GM18873 (cell line): Measurements from ENCODE around the gene ELFN1.

Source experiments
- ATAC-seq: cut with Tn5 transposase; IDR thresholded peaks from one replicate; pipeline ENCODE4 v1.9.1; 2021; ENCODE audit warnings: mild to moderate bottlenecking, moderate library complexity, moderate number of reproducible peaks; ENCODE audit not compliant: unreplicated experiment, low FRiP score

The ELFN1 gene

DNA sequence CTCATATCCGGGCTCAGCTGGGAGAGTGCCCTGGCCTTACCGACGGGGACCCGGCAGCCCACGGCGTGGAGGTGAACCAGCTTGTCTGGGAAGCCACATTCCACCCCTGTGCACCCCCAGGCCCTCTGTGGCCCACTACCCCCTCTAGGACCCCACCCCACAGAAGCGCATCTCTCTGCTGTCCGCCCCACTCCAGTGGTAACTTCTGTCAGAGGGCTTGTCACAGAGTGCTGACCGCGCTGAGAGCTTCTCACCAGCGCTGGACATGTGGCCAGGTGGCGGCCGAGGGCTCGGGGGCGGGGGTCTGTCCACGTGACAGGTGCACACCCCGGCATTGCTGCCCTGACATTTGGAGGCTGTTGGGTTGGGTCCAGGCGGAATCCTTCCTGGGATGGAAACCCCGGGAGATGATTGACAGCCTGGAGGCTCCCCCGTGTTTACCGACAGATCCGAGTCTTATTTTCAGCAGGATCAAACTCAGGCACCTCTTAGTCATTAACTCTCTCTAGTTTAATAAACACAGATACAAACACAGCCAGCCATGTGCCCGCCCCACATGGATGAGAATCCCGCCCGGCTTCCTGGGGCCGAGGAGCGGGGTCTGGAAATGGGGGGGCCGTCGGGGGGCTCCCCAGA lies 5.1 kb downstream of the ELFN1 start:
- no peak for ATAC-seq

DNA sequence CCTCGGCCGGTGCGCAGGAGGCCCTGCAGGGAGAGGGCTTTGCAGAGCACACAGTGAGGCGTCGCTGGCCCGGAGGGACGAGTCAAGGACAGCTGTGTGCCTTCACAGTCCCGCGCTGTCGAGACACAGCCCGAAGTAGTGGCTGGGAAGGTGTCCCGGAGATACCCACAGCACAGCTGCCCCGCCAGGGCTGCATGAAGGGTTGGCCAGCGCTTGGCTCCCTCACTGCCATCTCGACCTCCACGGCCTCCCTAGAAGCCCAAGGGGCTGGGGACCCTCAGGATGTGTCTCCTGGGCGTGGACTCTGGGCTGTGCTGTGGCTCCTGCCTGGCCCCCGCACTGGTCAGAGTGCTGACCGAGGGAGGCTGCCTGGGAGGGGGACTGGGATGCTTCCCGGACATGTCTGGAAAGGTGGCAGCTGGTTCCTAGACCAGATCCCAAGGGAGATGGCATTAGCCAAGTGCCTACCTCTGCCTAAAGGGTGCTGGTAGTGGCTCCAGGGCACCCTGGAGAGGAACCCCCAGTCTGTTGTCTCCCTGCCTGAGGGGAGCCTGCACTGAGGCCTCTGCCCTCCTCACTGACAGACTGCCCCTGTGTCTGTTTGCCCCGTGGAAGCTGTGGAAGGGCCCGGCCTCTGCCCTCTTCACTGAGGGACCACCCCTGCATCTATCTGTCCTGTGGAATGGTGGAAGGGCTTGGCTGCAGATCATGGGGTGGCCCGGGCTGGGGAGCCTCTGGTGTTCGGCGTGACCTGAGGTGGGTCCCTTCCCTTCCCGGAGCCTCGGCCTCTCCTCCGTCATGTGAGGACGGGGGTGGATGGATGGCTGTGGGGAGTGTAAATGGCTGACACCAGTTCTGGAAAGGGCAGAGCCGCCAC lies 5.8 kb downstream of the ELFN1 start:
- ATAC-seq, result no peak

DNA sequence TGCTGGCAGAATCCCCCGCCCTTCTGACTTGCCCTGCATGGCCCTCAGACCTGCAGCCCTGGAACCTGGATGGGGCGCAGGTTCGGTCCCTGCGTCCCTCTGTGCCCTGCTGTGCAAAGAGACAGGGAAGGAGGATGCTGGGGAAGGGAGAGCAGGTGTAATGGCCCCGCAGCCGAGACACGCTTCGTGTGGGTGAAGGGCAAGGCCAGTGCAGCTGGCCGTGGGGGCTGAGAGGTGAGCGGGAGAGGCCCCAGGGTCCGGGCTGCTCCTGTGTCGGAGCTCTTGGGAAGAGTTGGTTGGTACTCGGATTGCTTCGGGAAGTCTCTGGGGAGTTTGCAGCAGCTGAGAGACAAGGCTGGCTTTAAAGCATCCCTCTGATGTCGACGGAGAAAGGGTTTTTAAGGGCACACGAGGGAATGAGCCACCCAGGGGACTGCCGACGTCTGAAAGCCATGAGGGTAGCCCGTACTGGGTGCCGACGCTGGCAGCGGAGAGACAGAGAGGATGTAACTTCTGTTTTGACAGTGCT lies 6.5 kb downstream of the ELFN1 start:
- no peak for ATAC-seq

DNA sequence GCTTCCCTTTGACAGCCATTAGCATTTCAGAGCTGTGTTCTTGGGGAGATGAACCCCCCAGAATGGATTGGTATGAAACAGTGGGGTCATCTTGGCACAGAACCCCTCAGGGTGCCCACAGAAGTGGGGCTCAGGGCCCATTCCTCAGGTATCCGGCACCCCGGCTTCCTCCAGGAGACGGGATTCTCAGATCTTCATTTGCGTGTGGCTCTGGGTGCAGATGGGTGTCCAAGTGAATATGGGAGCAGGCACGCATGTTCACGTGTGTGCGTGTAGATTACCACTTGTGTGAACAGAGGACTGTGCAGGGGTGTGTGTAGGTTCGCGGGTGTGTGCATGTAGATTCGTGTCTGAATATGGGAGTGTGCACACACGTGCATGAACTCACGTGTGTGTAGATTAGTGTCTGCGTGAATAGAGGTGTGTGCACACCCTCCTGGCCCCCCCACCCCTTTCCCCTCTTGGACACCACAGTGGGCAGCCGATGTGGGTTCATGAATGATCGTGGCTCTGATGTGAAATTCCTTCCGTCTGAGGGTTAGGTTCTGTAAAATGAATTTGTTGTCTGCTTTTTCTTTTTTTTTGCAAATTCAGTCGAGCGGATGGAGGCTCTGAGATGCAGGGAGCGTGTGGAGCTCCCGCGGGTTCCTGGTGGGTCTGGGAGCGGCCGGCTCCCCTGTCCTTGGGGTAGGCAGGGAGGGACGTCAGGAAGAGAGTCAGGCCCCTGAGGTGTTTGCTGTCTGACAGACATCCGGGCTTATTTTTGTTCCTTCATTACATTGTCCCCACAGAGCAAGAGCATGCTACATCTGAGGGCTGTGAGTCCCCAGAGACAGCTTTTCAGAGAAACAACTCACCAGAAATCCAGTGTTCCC lies 7.4 kb downstream of the ELFN1 start:
- ATAC-seq, result no peak

DNA sequence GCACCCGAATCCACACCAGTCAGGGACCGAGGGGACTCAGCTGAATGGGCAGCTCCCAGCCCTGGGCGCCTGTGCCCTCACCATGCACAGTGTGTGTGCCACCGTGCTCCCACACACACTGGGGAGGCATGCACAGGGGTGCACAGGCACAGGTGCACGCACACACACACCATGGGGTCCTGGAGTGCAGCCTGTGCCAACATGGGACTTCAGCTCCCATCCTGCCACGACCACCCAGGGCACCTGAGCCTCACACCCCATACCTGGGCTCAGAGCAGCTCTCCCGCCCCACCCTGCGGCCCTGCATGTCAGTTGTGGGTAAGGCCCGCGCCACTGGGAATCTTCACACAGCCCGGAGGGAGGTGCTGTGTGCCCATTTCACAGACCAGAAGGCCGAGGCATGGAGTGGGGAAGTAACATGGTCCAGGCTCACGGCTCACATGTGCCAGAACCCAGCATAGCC lies 8.0 kb downstream of the ELFN1 start:
- no peak for ATAC-seq

DNA sequence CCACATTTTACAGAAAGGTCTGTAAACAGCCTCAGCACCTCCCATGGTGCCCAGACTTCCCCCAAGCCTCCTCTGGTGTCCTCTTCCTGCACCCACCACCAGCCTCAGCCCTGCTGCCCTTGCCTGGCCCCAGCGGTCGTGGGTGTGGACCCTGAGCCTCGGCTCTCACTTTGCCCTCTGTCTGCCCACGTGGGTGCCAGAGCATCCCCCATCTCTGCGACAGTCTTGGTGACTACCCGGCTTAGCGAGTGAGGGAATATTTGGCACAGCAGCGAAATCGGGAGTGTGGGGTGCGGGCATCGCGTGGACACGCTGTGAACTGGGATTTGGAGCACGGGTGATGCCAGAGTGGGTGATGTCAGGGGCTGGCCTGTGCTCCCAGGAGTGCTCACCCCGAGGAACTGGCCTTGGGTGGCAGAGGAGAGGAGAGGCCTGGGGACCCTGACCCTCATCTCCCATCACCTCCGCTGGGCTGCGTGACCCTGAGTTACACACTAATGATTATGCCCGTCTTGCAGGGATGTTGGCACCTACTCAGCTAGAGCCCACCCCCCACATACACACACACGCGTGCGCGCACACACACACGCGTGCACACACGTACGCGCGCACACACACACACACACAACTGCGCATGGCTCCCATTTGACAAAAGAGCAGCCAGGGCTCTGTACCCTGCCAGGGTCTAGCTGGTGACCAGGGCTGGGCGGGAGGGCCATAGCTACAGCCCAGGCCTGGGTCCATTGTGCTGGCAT lies 8.7 kb downstream of the ELFN1 start:
- no peak for ATAC-seq

DNA sequence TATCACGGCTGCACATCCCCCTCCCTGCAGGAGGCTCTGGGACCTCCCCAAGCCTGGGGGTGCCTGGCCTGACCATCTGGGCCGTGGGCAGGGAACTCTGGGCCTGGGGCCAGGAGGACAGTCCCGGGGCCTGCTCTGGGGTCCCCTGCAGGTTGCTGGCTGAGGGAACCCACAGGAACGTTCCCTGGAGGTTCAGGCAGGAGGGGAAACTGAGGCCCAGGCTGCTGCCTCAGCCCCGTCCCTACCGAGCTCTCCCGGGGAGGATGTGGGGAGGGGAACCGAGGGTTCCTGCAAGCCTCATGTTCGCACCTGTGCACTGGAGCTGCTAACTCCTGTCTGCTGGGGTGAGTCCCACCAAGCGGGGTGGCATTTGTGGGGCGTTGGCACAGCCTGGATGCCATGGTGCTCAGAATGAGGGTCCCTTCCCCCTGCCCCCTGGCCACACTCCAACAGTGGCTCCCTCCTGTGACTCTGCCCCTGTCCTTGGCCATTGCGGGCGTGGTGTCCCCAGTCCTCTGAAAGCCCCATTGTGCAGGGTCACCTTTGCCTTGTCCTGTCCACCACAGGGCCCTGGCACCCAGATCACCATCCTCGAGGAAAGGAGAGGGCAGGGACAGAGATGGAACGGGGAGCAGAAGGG lies 9.4 kb downstream of the ELFN1 start:
- no peak for ATAC-seq

DNA sequence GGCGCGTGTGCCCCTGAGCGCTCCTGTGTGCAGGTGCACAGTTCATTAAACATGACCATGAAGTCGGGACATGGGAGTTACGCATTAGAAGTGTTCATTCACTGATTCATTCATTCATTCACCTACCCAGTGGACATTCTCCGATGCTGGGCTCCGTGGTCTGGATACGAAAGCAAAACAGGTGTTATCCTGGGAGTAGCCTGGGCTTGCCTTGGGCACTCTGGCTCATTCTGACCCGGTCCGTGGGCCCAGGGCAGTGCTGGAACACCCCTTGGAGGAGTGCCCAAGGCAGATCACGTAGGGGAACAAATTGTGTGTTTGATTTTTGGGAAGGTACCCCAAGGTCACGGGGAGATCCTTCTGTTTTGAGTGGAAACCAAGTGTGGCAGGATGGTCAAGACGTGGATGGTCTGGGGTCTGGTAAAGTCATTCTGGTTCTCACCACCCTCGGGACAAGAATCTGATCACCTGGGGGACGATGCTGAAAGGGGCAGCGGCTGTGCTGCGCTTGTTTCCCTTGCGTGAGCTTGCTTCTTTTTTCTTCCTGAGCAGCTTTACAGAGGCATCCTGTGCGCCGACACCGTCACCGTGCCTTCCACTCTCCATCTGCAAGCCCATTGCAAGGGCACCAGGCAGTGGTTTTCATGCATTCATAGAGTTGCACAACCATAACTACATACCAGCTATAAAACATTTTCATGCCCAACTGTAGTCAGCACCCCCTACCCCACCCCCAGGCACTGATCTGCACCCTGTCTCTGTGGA lies 10.1 kb downstream of the ELFN1 start:
- ATAC-seq, result no peak

DNA sequence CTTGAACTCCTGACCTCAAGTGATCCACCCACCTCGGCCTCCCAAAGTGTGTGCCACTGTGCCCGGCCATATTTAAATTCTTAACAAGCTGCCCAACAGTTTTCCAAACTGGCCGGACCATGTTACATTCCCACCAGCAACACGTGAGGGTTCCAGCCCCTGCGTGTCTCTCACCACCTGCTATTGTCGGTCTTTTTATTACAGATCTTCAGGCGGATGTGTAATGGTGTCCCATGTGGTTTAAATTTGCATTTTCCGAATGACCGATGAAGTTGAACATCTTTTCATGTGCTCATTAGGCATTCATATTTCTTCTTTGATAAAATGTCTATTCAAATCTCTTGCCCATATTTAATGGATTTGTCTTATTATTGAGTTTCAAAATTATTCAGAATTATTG lies 11.5 kb downstream of the ELFN1 start:
- no peak for ATAC-seq

DNA sequence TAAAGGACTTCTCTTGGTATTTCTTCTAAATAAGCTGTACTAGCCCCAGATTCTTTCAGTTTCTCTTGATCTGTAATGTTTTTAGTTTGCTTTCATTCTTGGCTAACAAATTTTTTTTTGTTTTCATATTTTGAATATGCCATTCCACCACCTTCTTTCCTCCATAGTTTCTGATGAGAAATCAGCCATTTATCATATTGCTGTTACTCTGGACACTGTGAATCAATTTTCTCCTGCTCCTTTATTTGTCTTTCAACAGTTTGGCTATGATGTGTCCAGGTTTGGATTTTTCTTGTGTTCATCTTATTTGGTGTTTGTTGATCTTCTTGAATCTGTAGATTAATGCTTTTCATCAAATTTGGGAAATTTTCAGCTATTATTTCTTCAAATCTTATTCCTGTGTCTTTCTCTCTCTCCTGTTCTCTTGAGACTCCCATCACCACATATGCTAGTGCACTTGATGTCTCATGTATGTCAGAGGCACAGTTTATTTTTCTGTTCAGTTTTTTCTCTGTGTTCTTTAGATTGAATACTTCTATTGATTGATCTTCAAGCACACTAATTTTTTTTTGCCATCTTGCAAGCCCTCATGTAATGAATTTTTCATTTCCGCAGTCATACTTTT lies 15.0 kb downstream of the ELFN1 start:
- ATAC-seq, result no peak

DNA sequence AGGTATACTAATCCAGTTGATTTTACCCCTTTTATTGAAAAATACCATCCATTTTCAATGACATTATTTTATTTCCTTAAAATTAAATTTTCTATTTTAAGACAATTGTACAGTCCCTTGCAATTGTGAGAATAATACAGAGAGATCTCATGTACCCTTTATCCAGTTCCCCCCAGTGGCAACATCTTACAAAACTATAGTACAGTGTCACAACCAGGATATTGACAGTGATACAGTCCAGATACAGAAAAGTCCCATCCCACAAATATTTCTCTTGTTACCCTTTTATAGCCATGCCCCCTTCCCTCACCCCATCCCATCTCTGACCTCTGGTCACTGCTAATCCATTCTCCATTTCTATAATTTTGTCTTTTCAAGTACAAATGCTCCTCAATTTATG lies 18.5 kb downstream of the ELFN1 start:
- no peak for ATAC-seq

DNA sequence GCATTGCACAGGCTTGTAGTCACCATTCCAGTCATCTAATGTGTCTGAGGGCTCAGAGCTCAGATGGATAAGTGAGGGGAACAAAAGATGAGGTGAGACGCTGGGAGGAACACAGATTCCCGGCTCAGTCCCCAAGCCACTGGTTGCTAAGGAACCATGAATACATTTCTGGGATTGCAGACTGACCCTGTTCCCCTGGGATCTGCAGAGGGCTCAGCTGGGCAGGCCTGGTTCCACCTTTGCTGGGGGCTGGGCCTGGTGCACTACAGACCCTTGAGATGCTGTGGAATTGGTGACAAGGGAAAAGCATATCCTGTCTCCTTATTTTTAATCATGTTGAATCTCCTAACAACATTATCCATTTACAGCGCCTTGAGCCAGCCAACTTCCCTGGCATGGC lies 19.2 kb downstream of the ELFN1 start:
- no peak for ATAC-seq

DNA sequence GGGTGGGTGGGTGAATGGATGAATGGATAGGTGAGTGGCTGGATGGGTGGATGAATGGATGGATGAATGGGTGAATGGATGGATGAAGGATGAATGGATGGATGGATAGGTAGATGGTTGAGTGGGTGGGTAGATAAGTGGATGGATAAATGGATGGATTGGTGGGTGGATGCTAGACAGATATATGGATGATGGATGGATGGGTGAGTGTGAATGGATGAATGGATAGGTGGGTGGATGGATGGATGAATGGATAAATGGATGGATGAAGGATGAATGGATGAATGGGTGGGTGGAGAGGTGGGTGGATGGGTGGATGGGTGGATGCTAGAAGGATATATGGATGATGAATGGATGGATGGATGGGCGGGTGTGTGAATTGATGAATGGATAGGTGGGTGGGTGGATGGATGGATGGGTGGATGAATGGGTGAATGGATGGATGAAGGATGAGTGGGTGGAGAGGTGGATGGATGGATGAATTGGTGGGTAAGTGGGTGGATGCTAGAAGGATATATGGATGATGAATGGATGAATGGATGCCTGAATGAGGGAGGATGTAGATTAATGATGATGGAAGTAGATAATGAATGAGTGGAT lies 20.4 kb downstream of the ELFN1 start:
- ATAC-seq, result no peak

DNA sequence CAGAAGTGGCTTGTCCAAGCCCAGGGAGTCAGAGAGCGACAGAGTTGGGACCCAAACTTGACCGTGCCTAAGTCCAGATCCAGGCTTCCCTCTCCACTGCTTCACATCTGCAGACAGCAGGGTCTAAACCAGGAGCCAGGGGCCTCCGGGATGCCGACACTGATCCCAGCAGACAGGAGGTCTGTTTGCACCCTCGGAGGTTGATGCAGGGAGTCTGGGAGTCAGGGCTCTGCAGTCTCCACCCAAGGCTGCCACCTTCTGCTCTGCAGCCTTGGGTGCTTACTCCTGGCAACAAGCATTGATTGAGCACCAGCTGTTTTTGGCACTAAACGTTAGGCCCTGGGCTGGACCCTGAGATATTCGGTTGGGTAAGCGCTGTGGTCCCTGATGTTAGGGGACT lies 21.0 kb downstream of the ELFN1 start:
- no peak for ATAC-seq

DNA sequence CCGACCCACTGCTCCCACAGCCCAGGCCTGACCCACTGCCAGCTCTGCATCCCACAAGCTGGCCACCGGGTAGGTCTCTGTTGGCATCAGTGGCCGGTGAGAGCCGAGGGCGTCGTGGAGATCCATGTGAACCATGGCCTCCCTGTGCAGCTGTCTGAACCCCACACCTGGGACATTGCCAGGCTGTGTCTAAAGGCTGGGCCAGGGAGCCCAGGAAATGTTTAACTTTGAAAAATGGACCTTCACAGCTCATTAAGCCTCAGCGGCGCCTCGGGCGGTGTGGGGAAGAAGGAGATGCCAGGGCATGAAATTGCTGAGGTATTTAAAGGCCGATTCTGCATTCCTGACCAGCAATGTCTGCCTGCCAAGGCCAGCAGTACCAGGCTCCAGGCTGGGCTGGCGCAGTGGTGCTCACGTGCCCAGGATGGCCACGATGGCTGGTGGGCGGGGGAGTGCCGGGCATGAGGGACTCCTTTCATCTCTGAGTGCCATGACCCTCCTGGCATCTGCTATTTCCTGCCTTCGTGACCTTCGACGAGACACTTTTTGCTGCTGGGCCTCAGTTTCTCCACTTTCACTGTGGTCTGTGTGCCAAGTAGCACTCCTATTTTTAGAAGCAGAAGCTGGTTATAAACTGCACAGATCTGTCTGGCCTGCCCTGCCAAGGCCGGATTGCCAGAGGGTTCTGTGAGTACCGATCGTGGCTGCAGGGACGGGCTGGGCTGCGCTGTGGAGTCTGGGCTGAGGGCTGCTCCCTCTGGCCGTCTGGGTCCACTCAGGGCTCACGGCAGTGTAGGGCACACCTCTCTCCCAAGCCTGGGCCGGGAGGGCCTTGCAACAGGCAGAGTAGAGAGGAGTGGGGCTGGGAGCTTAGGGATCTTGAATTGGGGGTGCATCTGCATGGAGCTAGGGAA lies 21.8 kb downstream of the ELFN1 start:
- no peak for ATAC-seq

DNA sequence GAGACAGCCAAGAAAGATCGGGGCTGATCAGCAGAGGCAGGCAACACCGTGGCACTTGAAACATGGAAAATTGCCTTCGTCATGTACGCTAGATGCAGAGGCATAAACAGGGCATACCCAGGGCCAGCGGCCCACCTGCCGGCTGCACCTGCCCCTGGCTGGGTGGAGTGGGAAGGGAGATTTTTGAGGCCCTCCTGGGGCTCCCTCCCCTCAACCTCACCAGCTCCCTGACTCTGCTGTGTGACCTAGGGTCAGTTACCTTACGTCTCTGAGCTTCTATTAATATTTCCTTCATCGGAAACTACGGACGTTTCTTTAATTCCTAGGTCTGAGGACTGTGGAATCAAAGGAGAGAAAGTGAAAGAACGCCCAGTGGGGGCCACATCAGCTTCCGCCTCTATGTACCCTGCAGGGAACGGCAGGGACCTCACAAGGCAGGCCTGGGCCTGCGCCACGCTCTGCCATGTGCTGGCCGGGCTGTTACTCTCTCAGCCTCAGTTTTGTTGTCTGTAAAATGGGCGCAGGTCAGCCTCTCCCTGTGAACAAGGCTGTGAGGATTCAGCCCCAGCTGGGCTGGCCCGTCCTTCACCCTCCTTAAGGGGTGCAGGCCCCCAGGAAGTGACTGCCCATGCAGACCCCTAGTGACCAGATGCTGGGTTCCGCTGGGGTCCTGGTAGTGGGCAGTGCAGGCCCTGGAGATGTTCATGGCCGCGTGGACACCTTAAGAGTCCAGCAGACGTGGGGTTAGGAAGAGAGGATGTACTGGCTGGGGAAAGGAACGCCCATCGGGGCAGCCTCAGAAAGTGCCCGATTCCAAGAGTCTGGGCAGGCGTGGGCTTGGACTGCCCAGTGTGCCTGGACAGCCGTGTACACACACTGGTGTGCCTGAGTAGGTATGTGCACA lies 22.7 kb downstream of the ELFN1 start:
- no peak for ATAC-seq
